Measurements from ENCODE around the gene ARMC5.

DNA sequence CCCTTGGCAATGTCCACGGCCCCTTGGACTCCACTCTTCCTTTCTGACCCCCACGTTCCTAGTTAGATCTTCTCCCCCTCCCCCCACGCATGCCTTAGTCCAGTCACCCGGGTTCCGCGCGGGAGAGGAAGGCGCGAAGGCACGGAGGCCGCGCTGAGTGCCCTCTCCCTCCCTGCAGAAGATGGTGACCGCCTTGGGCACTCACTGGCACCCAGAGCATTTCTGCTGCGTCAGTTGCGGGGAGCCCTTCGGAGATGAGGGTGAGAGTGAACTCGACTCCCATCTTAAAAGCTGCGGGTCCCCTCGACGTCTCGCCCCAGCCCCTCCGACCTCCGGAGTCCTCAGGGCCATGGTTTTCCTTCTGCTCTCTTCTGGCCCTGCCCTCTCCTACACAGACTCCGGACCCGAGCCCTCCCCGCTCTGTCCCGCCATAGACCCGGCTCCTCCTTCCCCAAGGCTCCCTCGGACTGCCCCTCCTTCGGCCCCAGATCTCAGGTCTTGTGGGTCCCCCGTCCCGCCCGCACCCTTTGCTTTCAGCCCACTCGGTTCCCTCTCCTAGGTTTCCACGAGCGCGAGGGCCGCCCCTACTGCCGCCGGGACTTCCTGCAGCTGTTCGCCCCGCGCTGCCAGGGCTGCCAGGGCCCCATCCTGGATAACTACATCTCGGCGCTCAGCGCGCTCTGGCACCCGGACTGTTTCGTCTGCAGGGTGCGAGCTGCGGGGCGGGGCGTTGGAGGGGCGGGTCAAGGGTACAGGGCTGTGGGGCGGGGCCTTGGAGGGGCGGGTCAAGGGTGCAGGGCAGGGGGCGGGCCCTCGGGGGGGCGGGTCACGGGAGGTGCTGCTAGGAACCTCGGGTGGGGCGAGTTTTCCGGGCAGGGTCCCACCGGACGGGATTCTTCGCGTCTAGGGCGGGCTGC lies 17.3 kb downstream of the ARMC5 start:
- TF ChIP-seq OSR1 (CRISPR knock-in tag; IDR thresholded peaks at IDR 0.05): no peak
- TF ChIP-seq ESRRG (CRISPR knock-in tag; IDR thresholded peaks at IDR 0.05): no peak
- TF ChIP-seq, protein P1, sequence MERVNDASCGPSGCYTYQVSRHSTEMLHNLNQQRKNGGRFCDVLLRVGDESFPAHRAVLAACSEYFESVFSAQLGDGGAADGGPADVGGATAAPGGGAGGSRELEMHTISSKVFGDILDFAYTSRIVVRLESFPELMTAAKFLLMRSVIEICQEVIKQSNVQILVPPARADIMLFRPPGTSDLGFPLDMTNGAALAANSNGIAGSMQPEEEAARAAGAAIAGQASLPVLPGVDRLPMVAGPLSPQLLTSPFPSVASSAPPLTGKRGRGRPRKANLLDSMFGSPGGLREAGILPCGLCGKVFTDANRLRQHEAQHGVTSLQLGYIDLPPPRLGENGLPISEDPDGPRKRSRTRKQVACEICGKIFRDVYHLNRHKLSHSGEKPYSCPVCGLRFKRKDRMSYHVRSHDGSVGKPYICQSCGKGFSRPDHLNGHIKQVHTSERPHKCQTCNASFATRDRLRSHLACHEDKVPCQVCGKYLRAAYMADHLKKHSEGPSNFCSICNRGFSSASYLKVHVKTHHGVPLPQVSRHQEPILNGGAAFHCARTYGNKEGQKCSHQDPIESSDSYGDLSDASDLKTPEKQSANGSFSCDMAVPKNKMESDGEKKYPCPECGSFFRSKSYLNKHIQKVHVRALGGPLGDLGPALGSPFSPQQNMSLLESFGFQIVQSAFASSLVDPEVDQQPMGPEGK (CRISPR knock-in tag; IDR thresholded peaks at IDR 0.05; ENCODE audit: borderline replicate concordance): no peak
- TF ChIP-seq SNAI2 (CRISPR knock-in tag; IDR thresholded peaks at IDR 0.05): no peak
- TF ChIP-seq ZC3H10 (CRISPR knock-in tag; IDR thresholded peaks at IDR 0.05): no peak
- TF ChIP-seq TOX (CRISPR knock-in tag; IDR thresholded peaks at IDR 0.05; ENCODE audit: borderline replicate concordance): no peak
- TF ChIP-seq RARB (CRISPR knock-in tag; IDR thresholded peaks at IDR 0.05): no peak
- no peak for TF ChIP-seq CSDC2 (CRISPR knock-in tag; IDR thresholded peaks at IDR 0.05)
- TF ChIP-seq ARNTL (CRISPR knock-in tag; IDR thresholded peaks at IDR 0.05; ENCODE audit: borderline replicate concordance, low read depth): no peak
- TF ChIP-seq, protein P2, sequence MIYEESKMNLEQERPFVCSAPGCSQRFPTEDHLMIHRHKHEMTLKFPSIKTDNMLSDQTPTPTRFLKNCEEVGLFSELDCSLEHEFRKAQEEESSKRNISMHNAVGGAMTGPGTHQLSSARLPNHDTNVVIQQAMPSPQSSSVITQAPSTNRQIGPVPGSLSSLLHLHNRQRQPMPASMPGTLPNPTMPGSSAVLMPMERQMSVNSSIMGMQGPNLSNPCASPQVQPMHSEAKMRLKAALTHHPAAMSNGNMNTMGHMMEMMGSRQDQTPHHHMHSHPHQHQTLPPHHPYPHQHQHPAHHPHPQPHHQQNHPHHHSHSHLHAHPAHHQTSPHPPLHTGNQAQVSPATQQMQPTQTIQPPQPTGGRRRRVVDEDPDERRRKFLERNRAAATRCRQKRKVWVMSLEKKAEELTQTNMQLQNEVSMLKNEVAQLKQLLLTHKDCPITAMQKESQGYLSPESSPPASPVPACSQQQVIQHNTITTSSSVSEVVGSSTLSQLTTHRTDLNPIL (CRISPR knock-in tag; IDR thresholded peaks at IDR 0.05; ENCODE audit: low read depth): no peak
- TF ChIP-seq, protein P3, sequence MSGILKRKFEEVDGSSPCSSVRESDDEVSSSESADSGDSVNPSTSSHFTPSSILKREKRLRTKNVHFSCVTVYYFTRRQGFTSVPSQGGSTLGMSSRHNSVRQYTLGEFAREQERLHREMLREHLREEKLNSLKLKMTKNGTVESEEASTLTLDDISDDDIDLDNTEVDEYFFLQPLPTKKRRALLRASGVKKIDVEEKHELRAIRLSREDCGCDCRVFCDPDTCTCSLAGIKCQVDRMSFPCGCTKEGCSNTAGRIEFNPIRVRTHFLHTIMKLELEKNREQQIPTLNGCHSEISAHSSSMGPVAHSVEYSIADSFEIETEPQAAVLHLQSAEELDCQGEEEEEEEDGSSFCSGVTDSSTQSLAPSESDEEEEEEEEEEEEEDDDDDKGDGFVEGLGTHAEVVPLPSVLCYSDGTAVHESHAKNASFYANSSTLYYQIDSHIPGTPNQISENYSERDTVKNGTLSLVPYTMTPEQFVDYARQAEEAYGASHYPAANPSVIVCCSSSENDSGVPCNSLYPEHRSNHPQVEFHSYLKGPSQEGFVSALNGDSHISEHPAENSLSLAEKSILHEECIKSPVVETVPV (CRISPR knock-in tag; IDR thresholded peaks at IDR 0.05): no peak
- no peak for TF ChIP-seq ZFP30 (CRISPR knock-in tag; IDR thresholded peaks at IDR 0.05)
- no peak for TF ChIP-seq ZFP3 (CRISPR knock-in tag; IDR thresholded peaks at IDR 0.05)
